Measurements from ENCODE around the gene HS1BP3.
A peak's percentile ranks its signal among the peaks of the same experiment; 100 is the strongest.

Gene HS1BP3

DNA sequence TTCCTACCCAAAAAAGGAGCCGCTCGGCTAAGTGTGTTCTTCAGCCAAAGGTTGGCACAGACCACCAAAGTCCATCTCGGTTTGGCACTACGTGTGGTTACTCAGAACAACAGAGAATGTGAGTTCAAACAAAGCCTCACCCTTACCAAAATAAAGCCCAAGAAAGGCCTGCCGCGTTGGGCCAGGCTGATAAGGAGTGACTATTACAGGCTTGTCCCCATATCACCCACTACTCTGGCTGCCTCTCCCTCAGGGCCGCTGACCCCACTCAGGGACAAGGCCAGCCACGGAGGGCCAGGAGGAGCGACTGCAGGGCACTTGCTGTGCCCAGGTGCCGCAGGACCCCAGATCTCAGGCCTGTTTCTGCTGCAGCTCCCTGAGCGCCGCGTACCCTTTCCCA lies 13.8 kb downstream of the HS1BP3 start:
- H3K4me3 ChIP-seq (ENCODE audit: low read depth, low read length) = no peak overlapping the region
- no peak for DNase-seq (ENCODE audit: low read depth)
- TF ChIP-seq, protein P1, sequence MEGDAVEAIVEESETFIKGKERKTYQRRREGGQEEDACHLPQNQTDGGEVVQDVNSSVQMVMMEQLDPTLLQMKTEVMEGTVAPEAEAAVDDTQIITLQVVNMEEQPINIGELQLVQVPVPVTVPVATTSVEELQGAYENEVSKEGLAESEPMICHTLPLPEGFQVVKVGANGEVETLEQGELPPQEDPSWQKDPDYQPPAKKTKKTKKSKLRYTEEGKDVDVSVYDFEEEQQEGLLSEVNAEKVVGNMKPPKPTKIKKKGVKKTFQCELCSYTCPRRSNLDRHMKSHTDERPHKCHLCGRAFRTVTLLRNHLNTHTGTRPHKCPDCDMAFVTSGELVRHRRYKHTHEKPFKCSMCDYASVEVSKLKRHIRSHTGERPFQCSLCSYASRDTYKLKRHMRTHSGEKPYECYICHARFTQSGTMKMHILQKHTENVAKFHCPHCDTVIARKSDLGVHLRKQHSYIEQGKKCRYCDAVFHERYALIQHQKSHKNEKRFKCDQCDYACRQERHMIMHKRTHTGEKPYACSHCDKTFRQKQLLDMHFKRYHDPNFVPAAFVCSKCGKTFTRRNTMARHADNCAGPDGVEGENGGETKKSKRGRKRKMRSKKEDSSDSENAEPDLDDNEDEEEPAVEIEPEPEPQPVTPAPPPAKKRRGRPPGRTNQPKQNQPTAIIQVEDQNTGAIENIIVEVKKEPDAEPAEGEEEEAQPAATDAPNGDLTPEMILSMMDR (conservative IDR thresholded peaks at IDR 0.05; ENCODE audit: low read depth, low read length) = no peak

DNA sequence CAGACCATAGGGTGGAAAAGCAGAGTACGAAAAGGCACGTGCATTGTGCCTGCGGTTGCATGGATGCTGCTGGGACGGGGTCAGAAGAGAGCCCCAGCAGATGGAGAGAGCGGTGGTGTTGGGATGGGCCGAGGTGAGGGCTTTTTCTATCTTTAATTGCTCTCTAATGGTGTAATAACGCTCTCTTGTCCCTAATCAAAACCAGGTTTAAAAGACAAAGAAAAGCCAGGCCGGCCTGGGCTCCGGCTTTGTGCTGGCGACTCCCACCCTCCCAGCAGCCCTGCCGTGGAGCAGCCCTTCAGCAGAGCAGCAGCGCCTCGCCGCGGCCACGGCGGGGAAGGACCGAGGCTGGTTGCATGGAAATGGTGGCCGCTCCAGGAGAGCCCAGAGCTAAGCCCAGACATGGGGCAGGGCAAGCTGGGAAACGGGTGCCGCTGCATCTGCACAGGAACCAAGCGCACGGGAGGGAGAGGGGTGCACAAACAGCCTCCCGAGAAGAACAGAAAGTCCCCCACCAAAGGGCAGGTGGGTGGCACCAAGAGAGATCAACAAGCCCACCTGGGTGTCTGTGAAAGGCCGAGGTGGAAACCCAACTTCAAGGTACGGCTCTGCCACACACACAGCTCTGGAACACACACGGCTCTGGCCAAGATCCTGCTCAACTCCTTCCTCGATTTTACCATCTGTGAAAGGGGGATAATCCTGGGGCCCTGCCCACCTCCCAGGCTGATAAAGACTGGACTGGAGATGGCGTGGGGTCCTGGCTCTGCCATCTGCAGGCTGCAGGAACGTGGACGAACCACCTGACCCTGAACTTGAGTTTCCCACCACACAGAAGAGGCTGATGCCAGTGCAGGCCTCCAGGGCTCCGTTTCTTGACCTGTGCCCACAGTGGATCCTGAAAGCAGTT lies 15.0 kb downstream of the HS1BP3 start:
- no peak overlapping the region for H3K4me3 ChIP-seq (ENCODE audit: low read depth, low read length)
- TF ChIP-seq, protein P1 (conservative IDR thresholded peaks at IDR 0.05; ENCODE audit: low read depth, low read length) = peak; percentile 94

DNA sequence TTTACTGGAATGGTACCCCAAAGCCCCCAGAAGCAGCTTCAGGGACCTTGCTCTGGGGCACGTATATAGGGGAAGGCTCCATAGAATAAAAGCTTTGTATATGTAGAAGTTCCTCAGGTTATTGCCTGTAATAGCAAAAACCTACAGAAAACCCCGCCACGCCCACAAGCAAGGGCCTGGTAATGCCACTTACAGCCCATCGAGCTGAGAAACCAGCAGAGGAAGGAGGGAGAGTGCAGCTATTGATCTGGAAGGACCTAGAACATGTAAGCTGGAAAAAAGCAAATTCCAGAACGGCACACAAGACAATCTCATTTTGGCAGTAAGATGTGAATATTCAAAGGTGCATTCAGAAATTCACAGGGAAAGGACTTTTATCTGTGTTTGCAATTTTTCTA lies 15.8 kb downstream of the HS1BP3 start:
- TF ChIP-seq, protein P1 (conservative IDR thresholded peaks at IDR 0.05; ENCODE audit: low read depth, low read length) = no peak
- no peak overlapping the region for H3K4me3 ChIP-seq (ENCODE audit: low read depth, low read length)
- no peak for DNase-seq (ENCODE audit: low read depth)

More for the DNA sequence above, 15.0 kb downstream of the HS1BP3 start:
- DNase-seq (ENCODE audit: low read depth) = peak; percentile 86

DNA sequence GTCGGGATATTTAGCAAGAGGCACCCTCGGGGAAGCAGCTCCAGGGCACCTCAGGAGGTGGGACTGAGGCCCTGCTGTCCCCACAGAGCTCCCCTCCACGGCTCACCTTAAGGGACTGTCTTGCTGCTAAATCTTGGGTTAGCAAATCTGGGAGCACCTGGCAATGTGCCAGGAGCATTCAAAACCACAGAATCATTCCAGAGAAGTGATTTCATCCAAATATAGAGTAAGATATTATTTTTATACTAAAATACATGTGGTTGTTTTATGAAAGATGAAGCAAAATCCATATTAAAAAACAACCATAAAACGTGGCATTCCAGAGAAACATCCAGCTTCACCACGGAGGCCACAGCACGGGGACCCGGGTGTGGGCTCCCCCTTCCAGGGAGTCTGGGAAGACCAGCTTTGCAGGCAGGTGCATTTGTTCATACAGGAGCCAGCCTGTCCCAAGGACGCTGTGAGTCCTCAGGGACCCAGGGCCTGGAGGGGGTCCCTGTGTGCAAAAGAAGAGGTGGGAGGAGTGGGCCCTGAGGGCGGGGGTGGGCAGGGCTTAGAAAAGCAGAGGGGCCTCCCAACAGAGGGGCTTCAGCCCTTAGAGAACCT lies 16.3 kb downstream of the HS1BP3 start:
- no peak overlapping the region for H3K4me3 ChIP-seq (ENCODE audit: low read depth, low read length)
- DNase-seq (ENCODE audit: low read depth) = peak; percentile 78
- TF ChIP-seq, protein P1 (conservative IDR thresholded peaks at IDR 0.05; ENCODE audit: low read depth, low read length) = no peak

DNA sequence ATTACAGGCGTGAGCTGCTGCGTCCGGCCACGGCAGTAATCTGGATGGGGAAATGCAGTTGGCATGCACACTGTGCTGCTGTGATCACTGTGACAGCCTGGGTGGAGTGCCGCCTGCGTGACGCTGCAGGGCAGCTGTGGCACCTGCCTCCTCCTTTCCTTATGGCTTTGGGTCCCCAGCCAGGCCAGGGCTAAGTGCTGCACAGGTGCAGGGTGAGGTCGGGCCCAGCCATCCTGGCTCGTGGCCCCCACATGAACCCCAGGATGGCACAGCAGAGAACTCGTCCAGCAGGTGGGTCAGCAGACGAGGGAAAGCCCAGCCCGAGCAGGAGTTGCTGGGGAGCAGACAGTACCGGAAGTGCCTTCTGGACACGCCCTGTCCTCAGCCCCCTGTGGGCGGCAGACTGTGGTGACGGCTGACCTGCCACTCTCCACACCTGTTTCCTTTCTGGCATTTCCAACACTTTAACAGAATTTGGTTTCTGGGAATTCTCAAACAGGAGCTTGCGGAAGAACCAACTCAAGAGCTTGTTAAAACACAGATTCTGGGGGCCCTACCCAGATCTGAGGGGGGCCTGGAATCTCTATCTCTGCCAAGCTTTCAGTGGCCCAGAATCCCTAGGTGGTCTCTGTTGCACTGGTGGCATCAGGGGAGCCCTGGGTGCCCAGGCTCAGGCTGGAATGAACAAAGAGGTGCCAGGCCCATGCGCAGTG lies 16.9 kb downstream of the HS1BP3 start:
- no peak for DNase-seq (ENCODE audit: low read depth)
- TF ChIP-seq, protein P1 (conservative IDR thresholded peaks at IDR 0.05; ENCODE audit: low read depth, low read length) = no peak

DNA sequence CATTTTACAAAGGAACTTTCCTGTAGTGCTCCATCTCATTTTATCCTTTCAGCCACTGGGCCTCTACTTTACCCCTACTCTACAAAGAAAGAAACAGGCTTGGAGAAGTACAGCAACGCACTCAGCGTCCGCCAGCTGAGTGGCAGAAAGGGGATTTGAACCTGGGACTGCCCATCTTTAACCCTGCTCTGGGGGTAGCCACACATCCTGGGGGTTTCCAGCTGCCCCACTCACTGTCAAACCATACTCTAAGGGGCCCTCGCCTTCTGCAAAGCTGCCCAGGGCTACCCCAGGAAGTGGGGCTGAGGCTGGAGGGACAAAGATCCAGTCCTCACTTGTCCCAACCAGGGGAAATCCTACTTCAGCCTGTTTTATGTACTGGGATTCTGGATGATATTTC lies 17.9 kb downstream of the HS1BP3 start:
- DNase-seq (ENCODE audit: low read depth) = no peak
- H3K4me3 ChIP-seq (ENCODE audit: low read depth, low read length) = no peak overlapping the region
- TF ChIP-seq, protein P1 (conservative IDR thresholded peaks at IDR 0.05; ENCODE audit: low read depth, low read length) = no peak

More for the DNA sequence above, 16.9 kb downstream of the HS1BP3 start:
- H3K4me3 ChIP-seq (ENCODE audit: low read depth, low read length) = no peak overlapping the region

All from choroid plexus epithelial cell (primary cell).